ENCODE data around the gene DSP.

The DSP gene

GRCh38 chr6:7535498-7535897 lies 6.0 kb upstream of the DSP start:
- DNase-seq: no peak

GRCh38 chr6:7537565-7538174 lies 3.8 kb upstream of the DSP start:
- DNase-seq: no peak

- DNase-seq: no peak
Measured at GRCh38 chr6:7538484-7538883, 3.0 kb upstream of the DSP start.

DNA sequence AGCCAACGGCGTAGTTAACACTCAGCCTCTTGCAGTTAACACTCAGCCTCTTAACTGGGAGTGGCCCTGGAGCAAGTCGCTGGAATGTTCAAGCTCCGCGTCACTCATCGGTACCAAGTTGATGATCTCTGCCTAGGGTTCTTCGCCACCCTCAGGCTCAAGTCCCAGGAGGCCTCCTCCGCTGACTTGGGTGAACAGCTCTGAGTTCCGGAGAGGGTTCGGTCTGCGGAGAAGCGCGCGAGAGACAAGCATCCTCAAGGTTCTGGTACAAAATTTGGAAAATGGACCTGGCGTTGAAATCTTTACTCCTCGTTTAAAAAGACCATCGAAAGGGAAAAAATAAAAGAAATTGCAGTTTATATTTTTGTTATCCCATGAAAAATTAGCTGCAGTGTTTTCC lies 876 bp upstream of the DSP start:
- no peak for DNase-seq

DNA sequence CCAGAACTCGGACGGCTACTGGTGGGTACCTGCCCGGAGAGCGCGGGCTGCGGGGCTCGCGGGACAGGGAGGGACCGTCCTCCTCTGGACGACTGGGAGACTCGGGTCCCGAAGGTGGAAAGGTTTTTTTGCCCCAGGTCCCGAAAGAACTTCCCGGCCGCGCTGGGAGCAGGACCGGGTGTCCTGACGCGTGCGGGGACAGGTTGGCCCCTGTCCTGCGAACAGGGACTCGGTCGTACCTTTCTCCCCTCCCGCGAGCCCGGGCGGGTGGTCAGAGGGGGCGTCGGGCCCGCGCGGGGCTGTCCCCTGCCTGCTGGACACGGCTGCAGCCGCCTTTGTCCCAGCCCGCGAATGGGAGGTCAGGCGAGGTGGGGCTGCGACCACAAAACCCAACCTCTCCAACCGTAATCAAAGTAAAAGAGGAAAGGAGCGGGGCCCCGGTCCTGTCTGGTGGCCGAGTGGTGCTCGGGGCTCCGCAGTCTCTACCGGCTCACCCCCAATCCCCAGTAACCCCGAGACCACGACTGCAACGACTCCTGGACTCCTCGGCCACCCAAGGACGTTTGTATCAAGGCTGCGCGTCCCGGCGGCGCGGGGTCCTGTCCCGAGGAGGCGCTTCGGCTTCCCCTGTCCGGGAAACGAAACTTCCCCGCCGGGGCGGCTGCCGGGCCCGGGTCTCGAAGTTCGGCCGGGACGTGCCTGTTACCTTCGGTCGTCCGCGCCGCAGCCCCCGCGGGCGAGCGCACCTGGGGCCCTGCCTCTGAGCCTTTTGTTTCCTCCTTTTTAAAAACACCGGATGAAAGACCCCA lies 798 bp downstream of the DSP start:
- DNase-seq: no peak

DNA sequence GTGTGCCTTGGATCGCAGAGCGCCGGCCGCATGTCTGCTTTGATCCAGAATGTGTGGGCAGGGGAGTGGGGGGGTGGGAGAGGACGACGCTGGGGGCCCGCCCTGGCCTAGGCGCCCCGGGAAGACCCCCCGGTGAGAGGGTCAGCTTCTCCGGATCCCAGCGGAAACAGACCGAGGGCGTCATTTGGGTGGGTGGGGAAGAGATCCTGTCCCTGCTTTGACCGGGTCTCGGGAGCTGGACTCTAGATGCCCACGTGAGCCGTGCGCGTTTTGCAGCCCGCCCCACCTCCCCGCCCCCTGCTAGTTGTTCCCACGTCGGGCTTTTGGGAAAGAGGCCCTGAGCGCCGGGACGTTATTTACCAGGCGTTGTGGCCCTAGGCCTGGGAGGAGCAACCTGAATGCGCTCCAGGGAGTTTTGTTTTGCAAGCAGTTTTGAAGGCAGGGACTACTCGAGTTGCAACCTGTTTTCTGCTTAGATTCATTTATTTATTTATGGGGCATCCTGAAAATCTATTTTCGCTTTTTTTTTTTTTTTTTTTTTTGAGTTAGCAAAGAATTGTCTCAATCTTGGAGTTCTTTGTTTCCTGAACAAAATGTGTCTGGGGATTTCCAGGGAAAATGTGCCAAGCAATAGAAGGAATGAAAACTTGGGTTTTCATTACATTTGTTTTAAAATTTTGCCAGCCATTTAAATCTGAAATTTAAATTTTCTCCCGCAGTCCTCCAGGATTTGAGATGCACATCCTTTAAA lies 1.6 kb downstream of the DSP start:
- DNase-seq: peak; percentile 69

GRCh38 chr6:7543789-7544424 lies 2.4 kb downstream of the DSP start:
- no peak for DNase-seq

DNA sequence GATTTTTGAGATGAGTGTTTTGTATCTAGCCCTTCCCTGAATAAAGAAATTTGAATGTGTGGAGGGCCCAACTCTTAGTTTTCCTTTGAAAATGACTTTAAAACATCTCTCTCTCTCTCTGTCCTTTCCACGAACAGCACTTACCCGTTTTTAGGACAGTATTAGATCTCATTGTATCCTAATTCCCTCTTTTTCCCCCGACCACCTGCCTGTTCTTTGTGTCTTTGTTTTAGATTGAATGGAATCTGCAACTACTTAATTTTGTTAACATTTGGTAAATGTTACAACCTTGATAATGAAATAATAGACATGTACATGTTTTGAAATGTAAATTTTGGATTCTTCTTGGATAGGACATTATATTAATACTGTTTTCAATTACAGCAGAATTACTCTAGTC lies 3.1 kb downstream of the DSP start:
- DNase-seq: no peak

- DNase-seq: no peak
Measured at GRCh38 chr6:7545316-7546019, 4.0 kb downstream of the DSP start.

- no peak for DNase-seq
Measured at GRCh38 chr6:7546020-7546369, 4.5 kb downstream of the DSP start.

DNA sequence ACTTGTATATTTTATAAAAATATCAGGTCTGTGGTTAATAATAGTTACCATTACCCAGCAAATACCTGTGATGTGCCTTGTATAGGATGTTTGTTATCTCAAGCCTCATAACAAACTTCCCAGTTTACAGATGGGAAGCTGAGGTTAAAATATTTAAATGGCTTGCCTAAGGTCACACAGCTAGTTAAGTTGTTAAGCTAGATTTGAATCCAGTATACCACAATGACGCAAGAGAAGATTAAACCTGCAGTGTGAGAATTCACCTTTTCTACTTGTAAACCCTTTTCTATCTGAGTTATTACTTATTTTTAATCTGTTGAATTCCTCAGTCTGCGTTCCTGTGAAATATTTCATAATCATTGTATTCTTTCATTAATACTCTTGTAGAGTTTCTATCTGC lies 4.9 kb downstream of the DSP start:
- DNase-seq: no peak

DNA sequence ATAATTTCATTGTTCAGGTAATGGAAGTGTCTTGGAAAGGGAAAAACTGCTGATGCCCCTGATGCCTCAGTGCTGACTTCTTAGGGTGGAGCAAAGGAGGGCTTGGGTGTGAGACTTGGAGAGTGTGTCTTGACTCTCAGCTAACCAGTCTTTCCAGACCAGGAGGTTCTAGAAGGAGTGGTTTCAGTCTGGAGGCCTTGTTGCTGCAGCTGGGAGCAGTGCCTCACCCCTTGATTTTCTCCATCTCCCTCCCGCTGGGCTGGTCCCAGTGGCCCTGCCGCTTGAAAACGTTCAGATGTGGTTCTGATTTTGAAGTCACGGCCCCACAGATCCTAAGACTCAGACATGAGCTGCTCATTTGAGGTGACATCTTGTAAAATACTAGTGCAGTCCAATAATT lies 5.4 kb downstream of the DSP start:
- no peak for DNase-seq

GRCh38 chr6:7547315-7547714 lies 5.8 kb downstream of the DSP start:
- no peak for DNase-seq

GRCh38 chr6:7550433-7550801 lies 8.9 kb downstream of the DSP start:
- no peak for DNase-seq

- no peak for DNase-seq
Measured at GRCh38 chr6:7554533-7555275, 13.2 kb downstream of the DSP start.

DNA sequence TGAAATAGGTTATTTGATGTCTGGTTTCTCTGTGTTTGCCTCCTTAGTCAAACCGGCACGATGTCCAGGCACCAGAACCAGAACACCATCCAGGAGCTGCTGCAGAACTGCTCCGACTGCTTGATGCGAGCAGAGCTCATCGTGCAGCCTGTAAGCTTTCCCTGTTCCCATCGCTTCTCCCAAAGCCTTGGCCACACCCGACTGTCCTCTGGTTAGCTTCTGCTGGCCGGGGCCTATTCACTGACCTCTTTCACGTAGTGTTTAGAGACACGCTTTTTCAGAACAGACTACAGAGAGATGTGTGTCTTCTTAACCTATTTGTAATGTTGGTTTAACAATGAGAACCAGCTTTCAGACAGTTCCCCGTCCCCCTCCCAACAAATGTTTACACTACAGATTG lies 14.2 kb downstream of the DSP start:
- DNase-seq: no peak

DNA sequence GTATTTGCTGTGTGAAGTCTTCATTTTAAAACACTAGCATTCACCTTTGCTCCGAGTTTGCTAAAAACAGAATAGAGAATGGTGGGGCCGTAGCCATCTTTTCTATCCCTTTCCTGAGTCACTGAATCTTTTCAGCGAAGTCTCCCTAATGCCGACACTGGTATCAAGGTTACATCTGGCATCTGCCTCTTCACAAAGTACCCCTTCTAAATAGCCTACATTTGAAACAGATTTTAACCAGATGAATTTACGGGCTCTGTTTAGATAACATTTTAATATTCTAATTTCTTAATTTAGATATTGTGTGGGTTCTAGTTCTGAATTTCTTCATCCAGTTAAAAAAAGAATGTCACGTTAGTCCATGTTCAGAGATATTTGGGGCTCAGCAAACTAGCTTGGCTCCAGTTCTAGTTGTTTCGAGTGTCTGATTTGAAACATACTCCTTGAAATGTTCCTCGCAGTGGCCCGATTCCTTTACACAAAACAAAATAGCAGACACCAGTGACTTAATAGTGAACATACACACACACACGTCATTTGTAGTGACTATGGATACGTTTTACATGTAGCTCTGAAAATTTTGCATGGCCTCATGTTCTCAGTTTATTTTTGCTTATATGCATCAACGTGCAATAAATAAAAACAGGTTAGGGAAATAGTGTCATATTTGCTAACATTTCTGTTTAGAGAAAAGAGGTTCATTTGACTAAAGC lies 15.1 kb downstream of the DSP start:
- DNase-seq: no peak

GRCh38 chr6:7557652-7558051 lies 16.2 kb downstream of the DSP start:
- no peak for DNase-seq

DNA sequence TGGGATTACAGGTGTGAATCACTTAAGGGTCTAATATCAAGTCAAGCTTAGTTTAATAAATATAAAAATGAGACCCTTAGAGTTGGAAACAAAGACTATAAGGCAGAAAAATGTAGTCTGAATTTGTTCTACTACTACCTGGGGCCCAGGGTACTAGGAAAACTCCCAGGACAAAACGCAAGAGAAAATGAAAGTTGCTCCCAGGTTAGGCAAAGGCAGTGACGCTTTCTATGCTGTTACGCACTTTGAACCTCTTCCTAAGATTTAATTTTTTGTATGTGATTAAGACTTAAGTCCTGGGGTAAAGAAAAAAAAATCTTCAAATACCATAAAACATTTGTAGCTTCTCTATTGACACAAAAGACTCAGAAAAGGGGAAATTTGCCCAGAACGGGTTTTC lies 17.3 kb downstream of the DSP start:
- DNase-seq: no peak

DNA sequence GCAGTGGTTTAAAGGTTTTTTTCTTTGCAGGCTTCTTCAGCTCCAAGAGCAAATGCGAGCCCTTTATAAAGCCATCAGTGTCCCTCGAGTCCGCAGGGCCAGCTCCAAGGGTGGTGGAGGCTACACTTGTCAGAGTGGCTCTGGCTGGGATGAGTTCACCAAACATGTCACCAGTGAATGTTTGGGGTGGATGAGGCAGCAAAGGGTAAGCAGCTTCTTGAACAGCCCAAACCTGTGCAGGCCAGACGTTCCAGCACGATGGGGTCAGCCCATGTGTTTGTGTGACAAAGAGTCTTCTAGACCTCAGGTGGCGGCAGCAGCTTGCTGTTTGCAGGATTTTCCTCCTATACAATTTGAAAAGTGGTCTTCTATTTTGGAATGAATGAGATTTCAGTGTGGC lies 17.7 kb downstream of the DSP start:
- DNase-seq: no peak

- no peak for DNase-seq
Measured at GRCh38 chr6:7559651-7560385, 18.3 kb downstream of the DSP start.
